Hematopoietic multipotent progenitor cell (in vitro differentiated cells): ENCODE results near the gene TENT4A. TPM values are rescaled to one million over a fixed set of nuclear protein-coding genes. Genes with fewer than 3 reads are reported as not detected.
"Not testable (repeated sequence)": the region's sequence is repeated elsewhere in the genome, so short reads cannot be mapped to it uniquely, and the experiment has no call there.

Experiments used
- DNase-seq, 3 donors: peaks; one replicate each; pipeline ENCODE4 v3.0.0-alpha.2; 2011 to 2015; ENCODE audit warnings: low read depth in 2 of 3, low spot score in 2 of 3
- total RNA-seq: library from RNA; depleted of rRNA; stranded (reverse); fragments of >200 nt; gene quantifications from one replicate; pipeline ENCODE4 v1.2.3, GENCODE V29; 2012

The TENT4A gene
- total RNA-seq: 14.5 TPM

- DNase-seq: no peak
These were observed at the start of gene TENT4A for GRCh38 chr5:6713274-6714225. TENT4A (plus strand) TSS chr5:6713432; CDS start chr5:6713984, 552 bp downstream.

GRCh38 chr5:6666762-6667161, 46.5 kb upstream of the TENT4A start:
- DNase-seq: no peak

- no peak for DNase-seq
These were observed 45.6 kb upstream of the TENT4A start for GRCh38 chr5:6667648-6668047.

GRCh38 chr5:6668717-6669116, 44.5 kb upstream of the TENT4A start:
- DNase-seq: not testable (repeated sequence)

GRCh38 chr5:6673031-6673430, 40.2 kb upstream of the TENT4A start:
- DNase-seq: no peak

- DNase-seq: no peak
These were observed 39.3 kb upstream of the TENT4A start for GRCh38 chr5:6673963-6674362.

- no peak for DNase-seq
These were observed 38.8 kb upstream of the TENT4A start for GRCh38 chr5:6674421-6674820.

GRCh38 chr5:6674886-6675285, 38.3 kb upstream of the TENT4A start:
- no peak for DNase-seq

- DNase-seq: no peak
These were observed 37.3 kb upstream of the TENT4A start for GRCh38 chr5:6675784-6676491.

GRCh38 chr5:6676702-6677101, 36.5 kb upstream of the TENT4A start:
- no peak for DNase-seq

GRCh38 chr5:6678385-6678784, 34.8 kb upstream of the TENT4A start:
- DNase-seq: no peak

- no peak for DNase-seq
These were observed 32.3 kb upstream of the TENT4A start for GRCh38 chr5:6680922-6681321.

- no peak for DNase-seq
These were observed 31.6 kb upstream of the TENT4A start for GRCh38 chr5:6681682-6682081.

- DNase-seq: no peak
These were observed 31.0 kb upstream of the TENT4A start for GRCh38 chr5:6682239-6682638.

GRCh38 chr5:6683241-6683640, 30.0 kb upstream of the TENT4A start:
- DNase-seq: no peak

GRCh38 chr5:6684075-6684474, 29.2 kb upstream of the TENT4A start:
- no peak for DNase-seq

- DNase-seq: no peak
These were observed 26.7 kb upstream of the TENT4A start for GRCh38 chr5:6686501-6686900.

GRCh38 chr5:6686915-6687409, 26.3 kb upstream of the TENT4A start:
- peak in 2 of 3 donors; percentile 34 to 62 for DNase-seq

- no peak for DNase-seq
These were observed 25.7 kb upstream of the TENT4A start for GRCh38 chr5:6687505-6687904.

GRCh38 chr5:6692906-6693305, 20.3 kb upstream of the TENT4A start:
- no peak for DNase-seq

- no peak for DNase-seq
These were observed 14.5 kb upstream of the TENT4A start for GRCh38 chr5:6698696-6699095.

GRCh38 chr5:6699357-6699756, 13.9 kb upstream of the TENT4A start:
- DNase-seq: no peak
